Stimulated activated CD4-positive, alpha-beta T cell treated with anti-CD3 and anti-CD28 coated beads, TNF-alpha, amount 100 ng/mL, for 24 hours (primary cell): ENCODE results near the gene SVOP.

ENCODE experiments used
- DNase-seq, 3 experiments: peaks; one replicate each; pipeline ENCODE4 v3.0.0-alpha.2; 2020; ENCODE audit warnings: low read depth in 3 of 3

SVOP gene

DNA sequence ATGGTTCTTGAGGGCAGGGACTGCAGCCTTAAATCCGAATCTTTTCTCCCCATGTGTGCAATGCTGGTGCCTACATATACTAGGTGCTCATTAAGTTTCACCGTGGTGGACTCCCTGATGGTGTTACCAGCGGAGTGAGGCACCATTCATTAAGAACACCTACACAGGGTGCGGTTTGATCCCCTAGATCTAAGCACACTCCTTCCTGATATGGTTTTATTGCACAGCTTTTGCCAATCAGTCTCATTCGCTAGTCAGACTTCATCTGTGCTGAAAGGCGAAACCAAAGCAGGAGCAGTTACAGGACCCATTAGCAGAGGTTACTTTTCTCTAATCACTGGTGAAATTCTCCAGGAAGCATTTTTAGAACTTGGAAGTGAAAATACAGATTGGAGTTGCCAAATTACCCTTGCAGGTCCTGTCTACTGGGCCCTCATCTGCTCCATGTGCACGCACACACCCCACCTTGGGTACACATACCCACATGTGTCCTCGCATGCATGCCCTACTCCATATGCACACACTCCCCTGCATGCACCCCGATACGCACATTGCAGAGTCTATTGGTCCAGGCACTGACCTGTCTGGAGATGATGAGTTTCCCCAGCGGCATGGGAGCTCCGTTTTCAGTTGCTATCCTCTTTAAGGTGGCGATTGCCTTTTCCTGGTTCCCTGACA lies 82.5 kb downstream of the SVOP start:
- DNase-seq = no peak

DNA sequence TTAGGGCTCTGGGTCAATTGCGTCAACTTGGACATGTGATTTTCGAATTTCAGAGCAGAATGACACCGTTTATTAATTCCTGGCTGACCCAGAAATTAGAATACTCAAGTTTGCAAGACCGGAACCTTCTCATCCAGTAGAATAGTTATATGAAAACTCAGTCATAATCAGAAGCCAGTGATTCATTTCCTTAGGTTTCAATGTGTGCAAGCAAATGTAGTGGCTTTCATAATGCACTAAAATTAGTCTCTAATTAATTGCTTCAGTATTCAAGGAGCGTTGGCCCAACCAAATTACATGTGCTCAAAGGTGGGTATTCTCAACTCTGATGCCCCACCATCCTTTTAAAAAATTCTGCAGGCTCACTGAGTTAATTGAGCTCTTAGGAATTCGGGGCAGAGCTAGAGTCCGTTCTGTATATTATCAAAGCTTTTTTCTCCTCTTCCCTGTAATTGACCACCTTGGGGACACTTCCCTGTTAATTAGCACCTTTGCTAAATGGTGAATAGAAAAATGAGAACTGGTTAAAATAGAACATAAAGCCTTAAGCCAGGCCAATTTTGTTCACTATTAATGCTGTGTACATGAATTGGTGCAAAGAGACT lies 85.6 kb downstream of the SVOP start:
- DNase-seq = no peak

DNA sequence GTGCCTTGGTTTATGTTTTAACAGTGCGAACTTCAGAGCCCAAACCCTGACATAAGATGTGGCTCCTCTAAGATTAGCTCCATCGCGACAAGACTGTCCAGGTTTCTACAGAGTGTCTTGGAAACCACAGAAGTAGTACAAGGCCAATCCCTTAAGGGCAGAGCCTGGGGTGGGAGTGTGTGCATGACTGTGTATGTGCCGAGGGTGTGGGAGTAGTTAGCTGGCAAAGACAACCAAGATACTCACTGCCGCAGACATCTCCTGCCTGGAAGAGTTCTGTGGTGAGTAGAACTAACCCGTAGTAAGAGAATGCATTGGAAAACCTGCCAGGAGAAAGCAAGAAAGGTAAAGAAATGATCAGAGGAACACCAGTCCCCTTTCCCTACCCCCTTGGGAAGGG lies 86.9 kb downstream of the SVOP start:
- DNase-seq = no peak

DNA sequence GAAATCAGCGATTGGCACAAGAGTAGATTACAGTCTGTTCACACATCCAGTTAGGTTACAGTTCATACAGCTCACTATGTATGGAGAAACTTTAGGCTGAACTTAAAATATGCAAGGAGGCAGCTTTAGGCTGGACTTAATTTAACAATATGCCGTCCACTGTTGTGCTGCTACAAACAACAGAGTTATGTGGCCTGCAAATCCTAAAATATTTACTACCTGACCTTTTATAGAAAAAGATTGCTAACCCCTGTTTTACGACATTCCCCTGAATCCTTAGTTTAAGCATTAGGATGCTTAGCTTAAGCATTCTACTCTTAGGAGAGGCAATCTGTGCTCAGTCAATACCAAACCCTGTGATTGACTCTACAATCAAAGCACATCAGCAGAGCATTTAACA lies 90.1 kb downstream of the SVOP start:
- no peak for DNase-seq

DNA sequence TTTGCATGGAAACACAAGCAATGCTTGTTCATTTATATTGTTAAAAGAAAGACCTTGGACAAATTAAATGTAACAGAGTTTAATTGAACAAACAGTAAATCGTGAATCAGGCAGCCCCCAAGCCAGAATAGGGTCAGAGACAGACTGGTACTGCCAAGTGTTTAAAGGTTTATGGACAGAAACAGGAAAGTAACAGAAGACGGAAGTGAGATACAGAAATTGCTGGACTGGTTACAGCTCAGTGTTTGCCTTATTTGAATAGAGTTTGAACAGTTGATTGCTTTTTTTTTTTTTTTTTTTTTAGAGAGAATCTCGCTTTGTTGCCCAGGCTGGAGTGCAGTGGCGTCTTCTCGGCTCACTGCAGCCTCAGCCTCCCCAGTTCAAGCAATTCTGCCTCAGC lies 90.7 kb downstream of the SVOP start:
- DNase-seq = no peak

DNA sequence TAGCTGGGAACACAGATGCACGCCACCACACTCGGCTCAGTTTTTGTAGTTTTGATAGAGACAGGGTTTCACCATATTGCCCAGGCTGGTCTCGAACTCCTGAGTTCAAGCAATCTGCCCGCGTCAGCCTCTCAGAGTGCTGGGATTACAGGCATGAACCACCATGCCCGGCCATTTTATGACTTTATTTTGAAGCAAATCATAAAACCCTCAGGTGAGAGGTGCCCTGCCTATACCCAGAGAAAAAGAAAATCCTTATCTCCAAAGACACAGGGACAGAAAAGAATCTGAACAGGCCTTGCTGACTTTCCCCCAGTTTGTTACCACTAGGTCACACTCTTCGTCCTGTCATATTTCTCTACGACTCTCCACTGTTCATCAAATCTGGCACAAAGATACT lies 92.2 kb downstream of the SVOP start:
- DNase-seq = no peak

DNA sequence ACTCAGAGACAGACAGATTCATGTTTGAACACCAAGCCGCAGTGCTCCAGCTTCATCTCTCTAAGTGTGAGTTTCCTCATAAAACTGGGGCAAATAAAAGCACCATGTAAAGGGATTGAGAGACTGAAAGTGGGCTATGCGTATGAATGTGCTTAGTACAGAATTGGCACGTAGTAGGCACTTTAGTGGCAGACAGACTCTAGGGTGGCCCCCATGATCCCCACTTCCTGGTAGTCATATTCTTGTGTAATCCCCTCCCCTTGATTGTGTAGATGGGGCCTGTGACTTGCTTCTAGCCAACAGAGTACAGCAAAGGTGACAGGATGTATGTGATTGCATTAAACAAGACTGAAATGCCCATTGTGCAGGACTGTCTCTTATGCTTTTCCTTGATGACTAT lies 98.0 kb downstream of the SVOP start:
- DNase-seq = no peak

DNA sequence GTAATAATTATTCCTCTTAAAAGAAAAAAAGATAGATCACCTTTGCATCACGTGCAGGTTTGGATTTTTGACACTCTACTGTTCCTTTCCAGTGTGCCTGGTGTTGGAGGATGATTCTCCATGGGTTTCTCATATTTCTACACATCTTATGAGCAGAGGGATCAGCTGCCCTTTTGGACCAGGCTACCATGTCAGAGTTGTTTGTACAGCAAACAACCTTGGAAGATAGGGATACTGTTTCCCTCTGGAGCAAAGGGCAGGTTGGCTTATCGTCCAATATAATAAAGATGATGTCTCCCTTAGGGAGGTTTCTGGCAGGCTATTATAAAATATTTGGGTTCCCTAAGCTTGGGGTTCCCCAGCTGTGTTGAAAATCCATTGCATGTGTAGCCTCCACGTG lies 98.9 kb downstream of the SVOP start:
- DNase-seq = no peak

DNA sequence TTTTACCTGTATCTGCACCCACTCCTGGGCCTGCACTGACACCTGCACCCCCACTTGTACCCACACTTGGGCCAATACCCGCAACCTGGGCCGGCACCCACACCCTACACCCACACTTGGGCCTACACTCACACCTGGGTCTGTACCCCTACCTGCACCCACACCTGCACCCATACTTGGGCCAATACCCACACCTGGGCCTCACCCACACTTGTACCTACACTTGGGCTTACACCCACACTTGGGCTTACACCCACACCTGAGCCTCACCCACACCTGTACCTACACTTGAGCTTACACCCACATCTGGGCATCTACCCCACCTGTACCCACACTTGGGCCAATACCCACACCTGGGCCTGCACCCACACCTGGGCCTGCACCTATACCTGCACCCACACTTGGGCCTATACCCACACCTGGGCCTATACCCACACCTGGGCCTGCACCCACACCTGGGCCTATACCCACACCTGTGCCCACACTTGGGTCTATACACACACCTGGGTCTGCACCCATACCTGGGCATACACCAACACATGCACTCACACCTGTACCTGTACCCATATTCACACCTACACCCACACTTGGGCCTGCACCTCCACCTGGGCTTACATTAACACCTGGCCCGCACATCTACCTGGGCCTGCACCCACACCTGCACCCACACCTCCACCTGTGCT lies 101.8 kb downstream of the SVOP start:
- DNase-seq = no peak

DNA sequence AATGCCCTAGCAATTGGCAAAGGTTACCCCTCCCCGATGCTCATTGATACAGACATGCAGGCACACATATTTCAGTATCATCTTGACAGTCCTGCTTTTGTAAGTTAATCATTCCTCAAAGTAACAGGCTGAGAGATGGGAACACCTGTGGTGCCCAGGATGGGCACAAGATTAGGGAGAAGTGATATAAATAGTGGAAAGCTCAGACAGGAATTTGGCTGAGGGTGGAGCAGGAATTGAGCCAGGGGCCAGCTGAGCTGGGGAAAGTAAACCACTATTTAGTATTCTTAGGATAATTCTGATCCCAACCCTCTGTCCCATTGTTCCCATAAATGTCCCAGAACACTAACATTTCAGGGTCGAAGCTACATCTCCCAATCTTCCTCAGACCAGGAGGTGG lies 102.7 kb downstream of the SVOP start:
- DNase-seq = no peak

DNA sequence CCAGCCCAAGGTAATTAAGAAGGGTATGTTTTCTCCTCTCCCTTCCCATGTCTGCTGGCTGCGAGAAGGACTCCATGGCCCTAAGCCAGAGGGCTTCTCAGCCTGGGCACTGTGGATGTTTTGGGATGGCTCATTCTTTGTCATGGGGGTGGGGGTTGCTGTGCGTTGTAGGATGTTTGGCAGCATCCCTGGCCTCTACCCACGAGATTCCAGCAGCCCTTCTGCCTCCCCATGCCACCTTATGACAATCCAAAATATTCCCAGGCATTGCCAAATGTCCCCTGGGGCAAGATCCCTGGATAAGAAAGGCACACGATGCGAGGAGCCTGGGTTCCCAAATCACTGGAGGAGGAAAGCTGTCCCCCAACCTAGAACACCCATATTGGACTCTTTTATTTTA lies 104.5 kb downstream of the SVOP start:
- DNase-seq = no peak

DNA sequence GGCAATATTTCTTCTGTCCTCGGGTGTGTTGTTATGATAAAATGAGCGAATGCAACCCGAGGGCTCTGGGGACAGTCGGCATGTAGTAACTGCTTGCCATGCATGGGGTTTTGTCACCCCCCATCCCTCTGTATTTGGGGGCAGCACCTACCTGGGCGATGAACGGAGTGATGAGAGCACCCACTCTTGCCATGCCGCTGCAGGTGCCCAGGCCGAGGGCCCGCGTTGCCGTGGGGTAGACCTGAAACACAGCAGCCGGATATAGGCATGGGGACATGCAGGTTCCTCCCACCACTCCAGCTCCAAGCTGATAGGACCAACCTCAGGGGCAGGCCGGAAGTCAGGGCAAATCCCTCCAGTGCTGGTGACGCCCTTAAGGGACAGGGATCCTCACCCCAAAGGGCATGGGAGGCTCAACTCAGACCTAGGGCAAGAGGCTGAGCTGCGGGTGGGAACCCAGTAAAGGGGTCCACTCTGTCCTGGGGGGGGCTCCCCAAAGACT lies 105.2 kb downstream of the SVOP start:
- DNase-seq = no peak

DNA sequence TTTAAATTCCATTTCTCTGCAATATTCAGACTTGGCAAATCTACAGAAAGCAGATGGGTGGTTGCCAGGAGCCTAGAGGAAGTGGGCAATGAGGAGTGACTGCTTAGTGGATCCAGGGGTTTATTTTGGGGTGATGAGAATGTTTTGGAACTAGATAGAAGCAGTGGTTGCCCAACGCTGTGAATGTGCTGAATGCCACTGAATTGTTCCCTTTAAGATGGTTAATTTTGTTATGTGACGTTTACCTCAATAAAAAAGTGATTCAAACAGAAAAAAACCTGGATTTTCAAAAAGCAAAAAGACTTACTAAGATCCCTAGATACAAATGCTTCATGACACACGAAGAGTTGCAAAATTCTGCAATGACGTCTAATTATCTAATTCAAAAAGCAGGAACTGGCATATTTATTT lies 106.7 kb downstream of the SVOP start:
- DNase-seq = no peak

DNA sequence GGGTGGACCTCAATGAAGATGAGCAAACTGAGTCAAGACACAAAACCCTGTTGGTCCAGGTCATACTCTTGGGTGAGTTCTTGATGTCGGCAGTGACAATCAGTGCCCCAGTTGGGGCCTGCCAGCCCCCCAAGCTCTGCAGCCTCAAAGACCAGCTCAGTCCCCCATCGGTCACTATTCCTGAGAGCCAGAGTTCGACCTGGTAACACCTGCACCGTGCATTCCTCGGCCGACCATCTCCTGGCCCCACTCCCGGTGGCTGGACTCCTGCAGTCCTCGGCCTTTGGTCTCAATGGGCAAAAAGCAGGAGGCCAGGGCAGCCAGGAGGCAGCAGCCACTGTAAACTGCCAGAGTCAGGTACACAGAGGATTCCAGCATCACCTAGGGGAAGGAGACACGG lies 108.5 kb downstream of the SVOP start:
- DNase-seq = no peak

DNA sequence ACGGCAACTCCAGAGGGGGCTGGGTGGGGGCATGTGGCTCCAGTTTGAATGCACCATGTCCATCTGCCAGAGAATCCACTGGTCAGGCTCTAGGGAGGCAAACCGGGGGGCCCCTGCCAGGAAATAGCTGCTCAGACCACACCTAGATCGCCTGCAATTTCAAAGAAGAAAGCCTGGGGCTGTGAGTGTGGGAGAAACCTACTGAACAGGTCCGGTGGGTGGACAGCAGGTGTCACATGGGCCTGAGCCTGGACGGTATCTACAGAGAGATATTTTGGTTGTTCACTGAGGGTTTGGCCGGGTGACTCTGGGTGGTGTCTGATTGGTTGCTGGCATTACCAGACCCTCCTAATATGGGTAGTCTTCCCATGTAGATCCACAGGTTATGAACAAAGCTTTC lies 109.0 kb downstream of the SVOP start:
- DNase-seq = no peak

DNA sequence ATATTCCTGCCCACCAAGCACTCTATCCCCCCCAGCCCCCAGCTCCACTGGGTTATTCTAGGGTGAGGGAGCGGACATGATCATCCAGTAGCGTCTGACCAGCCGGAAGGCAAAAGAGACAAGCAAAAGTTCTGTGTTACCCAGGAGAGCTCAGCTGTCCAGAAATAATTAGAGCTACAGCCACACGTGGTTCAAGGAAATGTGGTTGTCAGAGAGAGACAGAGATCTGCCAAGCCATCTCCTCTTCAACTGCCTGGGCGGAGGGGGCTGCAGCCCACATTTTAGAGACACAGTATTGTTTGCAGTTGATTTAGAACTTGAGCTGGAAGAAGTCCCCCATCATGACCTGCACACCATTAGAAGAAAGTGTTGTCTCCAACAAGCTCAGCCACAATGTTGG lies 110.5 kb downstream of the SVOP start:
- DNase-seq = no peak

DNA sequence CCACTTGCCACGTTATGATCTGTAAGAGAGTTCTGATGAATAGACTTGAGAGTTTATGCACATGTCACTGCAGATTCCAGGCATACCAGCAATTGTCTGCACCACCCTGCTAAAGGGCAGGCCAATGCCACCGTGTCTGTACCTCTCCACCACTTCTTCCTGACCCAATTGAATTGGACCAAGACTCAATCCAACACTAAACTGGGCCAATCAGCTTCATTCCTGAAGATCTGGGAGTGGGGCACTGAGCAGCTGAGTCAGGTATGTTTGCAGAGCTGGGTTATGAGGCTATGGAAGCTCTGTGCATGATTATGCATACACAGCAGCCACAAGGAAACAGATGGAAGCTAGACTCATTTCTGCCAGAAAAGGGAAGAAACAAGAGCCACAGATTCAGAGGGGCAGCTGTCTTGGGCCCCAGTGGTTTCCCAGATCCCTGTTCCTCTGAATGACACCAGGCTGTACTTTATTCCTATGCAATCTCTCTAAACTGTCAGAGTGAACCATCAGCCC lies 113.0 kb downstream of the SVOP start:
- DNase-seq = no peak

DNA sequence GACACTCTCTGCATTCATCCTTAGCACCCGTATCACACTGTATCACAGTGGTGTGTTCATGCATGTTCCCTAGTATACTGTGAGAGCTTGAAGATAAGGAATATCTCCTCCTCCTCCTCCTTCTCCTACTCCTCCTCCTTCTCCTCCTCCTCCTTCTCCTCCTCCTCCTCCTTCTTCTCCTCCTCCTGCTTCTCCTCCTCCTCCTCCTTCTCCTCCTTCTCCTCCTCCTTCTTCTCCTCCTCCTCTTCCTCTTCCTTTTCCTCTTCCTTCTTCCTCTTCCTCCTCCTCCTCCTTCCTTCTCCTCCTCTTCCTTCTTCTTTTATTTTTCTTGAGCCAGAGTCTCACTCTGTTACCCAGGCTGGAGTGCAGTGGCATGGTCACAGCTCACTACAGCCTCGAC lies 113.9 kb downstream of the SVOP start:
- no peak for DNase-seq

DNA sequence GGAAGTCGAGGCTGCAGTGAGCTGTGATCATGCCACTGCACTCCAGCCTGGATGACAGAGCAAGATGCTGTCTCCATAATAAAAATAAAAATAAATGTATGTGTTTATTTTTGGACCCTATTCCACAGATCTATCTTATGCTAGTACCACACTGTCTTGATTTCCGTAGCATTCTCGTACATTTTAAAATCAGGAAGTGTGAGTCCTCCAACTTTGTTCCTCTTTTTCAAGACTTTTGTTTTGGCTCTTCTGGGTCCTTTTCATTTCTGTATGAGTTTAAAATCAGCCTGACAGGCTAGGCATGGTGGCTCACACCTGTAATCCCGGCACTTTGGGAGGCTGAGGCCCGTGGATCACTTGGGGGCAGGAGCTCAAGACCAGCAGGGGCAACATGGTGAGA lies 115.1 kb downstream of the SVOP start:
- DNase-seq = no peak

DNA sequence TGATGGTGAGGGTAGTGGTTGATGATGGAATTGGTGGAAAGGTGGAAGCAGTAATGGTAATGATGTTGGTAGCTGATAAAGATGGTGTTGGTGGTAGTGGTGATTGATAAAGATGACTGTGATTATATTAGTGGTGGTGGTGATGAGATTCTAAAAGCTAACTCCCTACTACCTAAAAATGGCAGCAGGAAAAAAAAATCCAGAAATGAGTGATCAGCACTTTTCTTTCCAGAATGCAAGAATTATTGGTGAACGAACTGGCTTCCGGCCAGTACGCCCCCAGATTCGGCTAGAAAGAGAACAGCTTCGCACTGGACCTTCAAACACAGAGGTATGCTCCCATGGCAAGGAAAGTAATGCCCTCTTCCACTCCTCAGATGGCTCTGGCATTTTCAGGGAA lies 121.7 kb downstream of the SVOP start:
- DNase-seq = no peak

DNA sequence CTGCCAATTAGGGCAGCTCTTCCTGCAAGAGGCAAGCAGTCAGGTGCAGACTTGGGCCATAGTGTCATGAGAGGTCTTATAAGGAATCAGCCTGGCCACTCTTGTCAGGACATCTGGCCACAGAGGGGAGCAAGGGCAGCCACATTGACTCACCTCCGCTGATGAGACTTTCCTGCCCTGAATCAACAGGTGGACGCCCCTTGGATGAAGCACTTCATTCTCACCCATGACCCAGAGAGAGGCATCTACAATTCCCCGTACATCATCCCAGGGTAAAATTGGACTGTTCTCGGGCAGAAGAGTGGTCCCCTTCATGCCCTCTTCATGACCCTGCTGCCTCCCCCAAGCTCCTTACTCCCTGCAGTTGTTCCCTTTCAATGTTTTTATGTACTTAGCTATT lies 124.1 kb downstream of the SVOP start:
- DNase-seq = no peak

DNA sequence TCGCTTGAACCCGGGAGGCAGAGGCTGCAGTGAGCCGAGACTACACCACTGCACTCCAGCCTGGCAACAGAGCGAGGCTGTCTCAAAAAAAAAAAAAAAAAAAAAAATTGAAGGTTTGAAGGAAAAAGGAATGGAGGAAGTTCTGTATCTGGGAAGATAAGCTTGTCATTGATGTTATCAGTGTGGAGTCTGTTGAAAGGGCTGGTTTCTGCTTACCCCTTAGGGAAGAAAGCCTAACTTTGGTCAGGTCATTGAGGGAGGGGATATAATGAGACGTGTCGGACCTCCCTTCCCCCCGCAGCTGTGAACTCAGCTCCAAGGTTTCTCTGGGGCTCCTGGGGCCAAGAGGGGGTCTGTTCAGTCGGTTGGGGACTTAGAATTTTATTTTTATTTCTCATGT lies 124.5 kb downstream of the SVOP start:
- DNase-seq = no peak

DNA sequence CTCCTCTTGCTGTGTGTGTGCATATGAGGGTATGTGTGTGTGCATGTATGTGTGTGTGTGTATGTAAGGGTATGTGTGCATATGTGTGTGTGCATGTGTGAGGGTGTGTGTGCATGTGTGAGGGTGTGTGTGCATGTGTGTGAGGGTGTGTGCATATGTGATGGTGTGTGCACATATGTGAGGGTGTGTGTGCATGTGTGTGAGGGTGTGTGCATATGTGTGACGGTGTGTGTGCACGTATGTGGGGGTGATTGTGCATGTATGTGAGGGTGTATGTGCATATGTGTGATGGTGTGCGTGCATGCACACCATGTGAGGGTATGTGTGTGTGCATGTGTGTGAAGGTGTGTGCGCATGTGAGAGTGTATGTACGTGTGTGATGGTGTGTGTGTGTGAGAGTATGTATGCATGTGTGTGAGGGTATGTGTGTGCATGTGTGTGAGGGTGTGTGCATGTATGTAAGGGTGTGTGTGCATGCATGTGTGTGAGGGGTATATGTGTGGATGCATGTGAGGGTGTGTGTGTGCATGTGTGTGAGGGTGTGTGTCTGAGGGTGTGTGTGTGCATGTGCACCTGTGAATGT lies 125.6 kb downstream of the SVOP start:
- no peak for DNase-seq
